Thoracic aorta (tissue), 2 donors: ENCODE results near the gene FZD10. TPM values are rescaled to one million over a fixed set of nuclear protein-coding genes. Genes with fewer than 3 reads are reported as not detected.

Experiments
- ATAC-seq: fragments of 150-250 bp; one replicate; pipeline ENCODE4 v1.8.0; 2017; ENCODE audit warnings: low read depth; ENCODE audit not compliant: insufficient number of reproducible peaks, low FRiP score
- DNase-seq: peaks from one replicate; pipeline ENCODE4 v3.0.0-alpha.2; 2020; ENCODE audit warnings: low spot score
- H3K27ac ChIP-seq, 2 donors: fragments of 200-600 bp; sonication (generic); 1 replicate in 1 of 2; 2 replicates in 1 of 2; pipeline ENCODE4 v1.5.1; 2016; ENCODE audit warnings: mild to moderate bottlenecking in 2 of 2, moderate library complexity in 2 of 2
- H3K27me3 ChIP-seq: fragments of 200-600 bp; sonication (generic); replicated peaks from 2 replicates; pipeline ENCODE4 v1.6.0; 2016; ENCODE audit warnings: mild to moderate bottlenecking; ENCODE audit not compliant: insufficient read depth
- H3K36me3 ChIP-seq: fragments of 200-600 bp; sonication (generic); one replicate; pipeline ENCODE4 v1.5.1; 2016
- H3K4me1 ChIP-seq, 2 donors: fragments of 200-600 bp; sonication (generic); 1 replicate in 1 of 2; 2 replicates in 1 of 2; pipeline versions ENCODE4 v1.5.1 to v1.6.0; 2016; ENCODE audit warnings: low read depth in 2 of 2, mild to moderate bottlenecking in 1 of 2; ENCODE audit not compliant: control insufficient read depth in 1 of 2
- H3K4me3 ChIP-seq: fragments of 200-600 bp; sonication (generic); 2 replicates; pipeline ENCODE4 v1.5.1; 2016; ENCODE audit warnings: mild to moderate bottlenecking
- H3K9me3 ChIP-seq: fragments of 200-600 bp; sonication (generic); 2 replicates; pipeline ENCODE4 v1.5.1; 2016
- total RNA-seq, 2 donors: library from RNA; depleted of rRNA; stranded (reverse); fragments of >200 nt; gene quantifications; one replicate each; pipeline versions ENCODE4 v1.1.0 to v1.2.3, GENCODE V29; 2016
- TF ChIP-seq, protein P1 (sequence below): fragments of 200-600 bp; sonication (generic); IDR thresholded peaks from one replicate; pipeline ENCODE4 v1.5.1; 2019; ENCODE audit warnings: antibody characterized with exemption

FZD10 gene
- total RNA-seq, 2 donors from 2014 or later, result 0.68 to 2.8 TPM

DNA sequence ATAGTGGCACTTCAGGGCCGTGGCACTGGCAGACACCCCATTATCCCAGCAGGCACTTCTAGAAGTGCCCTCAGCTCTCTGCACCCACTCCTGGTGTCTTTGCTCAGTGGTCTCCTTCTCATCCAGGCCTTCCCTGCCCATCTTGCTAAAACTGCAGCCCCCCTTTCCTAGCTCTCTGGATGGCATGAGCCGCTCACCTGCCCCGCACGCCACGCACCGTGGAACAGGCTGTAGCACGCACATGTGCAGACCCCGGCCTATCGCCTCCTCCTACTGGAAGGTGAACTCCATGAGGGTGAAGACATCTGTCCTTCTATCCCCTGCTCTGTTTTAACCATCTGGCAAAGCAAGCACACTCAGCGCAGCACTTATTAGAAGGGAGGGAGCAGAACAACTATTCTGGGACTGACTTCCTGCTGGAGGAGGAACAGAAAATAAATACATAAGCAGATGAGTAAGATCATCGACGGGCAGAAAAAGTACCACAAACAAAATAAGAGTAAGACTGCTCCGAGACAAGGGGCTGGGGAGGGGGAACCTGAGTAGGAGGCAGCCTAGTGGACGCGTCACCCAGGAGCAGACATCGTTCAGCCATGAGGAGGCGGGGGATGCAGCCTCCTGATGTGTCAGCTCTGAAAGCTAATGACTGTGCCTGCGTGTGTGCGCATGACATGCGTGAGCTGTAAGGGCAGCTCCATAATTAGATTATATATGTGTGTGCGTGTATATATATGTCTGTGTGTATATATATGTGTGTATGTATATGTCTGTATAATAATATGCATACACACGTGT, 7.8 kb upstream of the FZD10 start:
- Histone ChIP-seq H3K4me3 (no peak overlapping the region), H3K27me3 (no peaks in the 10 kb centered on the region), H3K36me3 (no peaks in the 10 kb centered on the region), H3K27ac (no peak overlapping the region), H3K4me1 (no peaks in the 10 kb centered on the region), H3K9me3 (no peaks in the 10 kb centered on the region)
- TF ChIP-seq, protein P1, sequence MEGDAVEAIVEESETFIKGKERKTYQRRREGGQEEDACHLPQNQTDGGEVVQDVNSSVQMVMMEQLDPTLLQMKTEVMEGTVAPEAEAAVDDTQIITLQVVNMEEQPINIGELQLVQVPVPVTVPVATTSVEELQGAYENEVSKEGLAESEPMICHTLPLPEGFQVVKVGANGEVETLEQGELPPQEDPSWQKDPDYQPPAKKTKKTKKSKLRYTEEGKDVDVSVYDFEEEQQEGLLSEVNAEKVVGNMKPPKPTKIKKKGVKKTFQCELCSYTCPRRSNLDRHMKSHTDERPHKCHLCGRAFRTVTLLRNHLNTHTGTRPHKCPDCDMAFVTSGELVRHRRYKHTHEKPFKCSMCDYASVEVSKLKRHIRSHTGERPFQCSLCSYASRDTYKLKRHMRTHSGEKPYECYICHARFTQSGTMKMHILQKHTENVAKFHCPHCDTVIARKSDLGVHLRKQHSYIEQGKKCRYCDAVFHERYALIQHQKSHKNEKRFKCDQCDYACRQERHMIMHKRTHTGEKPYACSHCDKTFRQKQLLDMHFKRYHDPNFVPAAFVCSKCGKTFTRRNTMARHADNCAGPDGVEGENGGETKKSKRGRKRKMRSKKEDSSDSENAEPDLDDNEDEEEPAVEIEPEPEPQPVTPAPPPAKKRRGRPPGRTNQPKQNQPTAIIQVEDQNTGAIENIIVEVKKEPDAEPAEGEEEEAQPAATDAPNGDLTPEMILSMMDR, result no peak
- ATAC-seq, result no peak
- no peak for DNase-seq

DNA sequence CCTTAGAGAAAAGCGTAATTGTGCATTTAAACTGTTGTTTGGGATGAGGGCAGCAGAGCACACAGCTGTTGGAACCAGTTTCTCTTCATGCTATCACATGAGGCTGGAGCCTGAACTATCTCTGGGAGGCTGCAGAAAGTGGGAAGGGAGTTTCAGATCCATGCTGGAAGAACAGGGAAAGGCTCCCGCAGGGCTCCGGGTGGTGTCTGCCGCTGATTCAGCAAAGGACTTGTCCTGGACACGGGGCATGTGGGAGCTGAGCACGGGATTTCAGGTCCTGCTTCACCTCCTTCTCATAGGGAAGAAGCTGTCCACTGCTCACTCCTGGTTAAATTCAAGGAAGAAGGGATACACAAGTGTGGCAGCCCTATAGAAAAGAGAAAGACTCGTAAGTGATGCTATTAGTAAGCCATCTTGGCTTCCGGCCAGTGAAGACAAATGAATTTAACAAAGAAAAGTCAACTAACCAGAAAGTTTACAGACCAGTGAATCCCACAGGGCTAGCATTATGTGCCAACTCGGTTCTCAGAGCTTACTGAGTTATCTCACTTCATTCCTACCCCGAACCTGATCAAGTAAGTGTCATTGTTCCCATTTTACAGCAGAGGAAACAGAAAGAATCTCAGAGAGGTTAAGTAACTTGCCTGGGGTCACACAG, 6.7 kb upstream of the FZD10 start:
- peaks cover 0 to 3% of the 10 kb centered on the region in 2 donors for H3K4me1 ChIP-seq
- no peak for DNase-seq
- no peak overlapping the region for H3K27ac ChIP-seq
- no peaks in the 10 kb centered on the region for H3K36me3 ChIP-seq
- no peak for ATAC-seq
- no peaks in the 10 kb centered on the region for H3K9me3 ChIP-seq
- H3K27me3 ChIP-seq, result no peaks in the 10 kb centered on the region
- TF ChIP-seq, protein P1, result no peak
- H3K4me3 ChIP-seq, result no peak overlapping the region

DNA sequence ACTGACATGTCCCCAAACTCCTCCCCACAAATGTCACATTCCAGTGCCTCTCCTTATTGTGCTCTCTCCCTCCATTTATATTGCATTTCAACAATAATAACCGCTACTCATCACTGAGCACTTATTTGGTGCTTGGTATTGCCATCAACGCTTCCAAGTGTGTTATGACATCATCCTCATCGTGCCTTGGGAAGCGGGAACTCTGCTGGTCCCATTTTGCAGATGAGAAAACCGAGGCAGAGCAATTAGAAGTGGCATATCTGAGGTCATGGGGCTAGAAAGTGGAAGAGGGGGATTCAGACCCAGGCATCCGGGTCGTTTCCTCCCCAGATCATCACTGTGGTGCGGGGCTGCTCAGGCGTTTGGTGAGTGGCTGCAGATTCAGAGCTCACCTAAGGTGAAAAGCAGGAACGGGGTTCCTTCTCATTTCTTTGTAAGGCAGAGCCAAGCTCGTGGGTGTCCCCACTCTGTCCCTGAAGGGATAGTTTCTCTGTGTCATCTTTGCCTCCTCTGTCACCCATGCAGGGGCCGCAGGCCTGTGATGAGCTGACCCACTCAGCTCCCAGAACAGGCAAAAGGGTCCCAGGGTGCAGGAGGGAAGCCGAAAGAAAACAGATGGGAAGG, 5.5 kb upstream of the FZD10 start:
- H3K4me1 ChIP-seq, result peaks cover 0 to 15% of the 10 kb centered on the region in 2 donors
- H3K36me3 ChIP-seq, result no peaks in the 10 kb centered on the region
- no peaks in the 10 kb centered on the region for H3K9me3 ChIP-seq
- DNase-seq (no peak), ATAC-seq (no peak)
- H3K4me3 ChIP-seq, result no peak overlapping the region
- TF ChIP-seq, protein P1, result no peak
- H3K27ac ChIP-seq, result no peak overlapping the region
- H3K27me3 ChIP-seq, result no peaks in the 10 kb centered on the region

DNA sequence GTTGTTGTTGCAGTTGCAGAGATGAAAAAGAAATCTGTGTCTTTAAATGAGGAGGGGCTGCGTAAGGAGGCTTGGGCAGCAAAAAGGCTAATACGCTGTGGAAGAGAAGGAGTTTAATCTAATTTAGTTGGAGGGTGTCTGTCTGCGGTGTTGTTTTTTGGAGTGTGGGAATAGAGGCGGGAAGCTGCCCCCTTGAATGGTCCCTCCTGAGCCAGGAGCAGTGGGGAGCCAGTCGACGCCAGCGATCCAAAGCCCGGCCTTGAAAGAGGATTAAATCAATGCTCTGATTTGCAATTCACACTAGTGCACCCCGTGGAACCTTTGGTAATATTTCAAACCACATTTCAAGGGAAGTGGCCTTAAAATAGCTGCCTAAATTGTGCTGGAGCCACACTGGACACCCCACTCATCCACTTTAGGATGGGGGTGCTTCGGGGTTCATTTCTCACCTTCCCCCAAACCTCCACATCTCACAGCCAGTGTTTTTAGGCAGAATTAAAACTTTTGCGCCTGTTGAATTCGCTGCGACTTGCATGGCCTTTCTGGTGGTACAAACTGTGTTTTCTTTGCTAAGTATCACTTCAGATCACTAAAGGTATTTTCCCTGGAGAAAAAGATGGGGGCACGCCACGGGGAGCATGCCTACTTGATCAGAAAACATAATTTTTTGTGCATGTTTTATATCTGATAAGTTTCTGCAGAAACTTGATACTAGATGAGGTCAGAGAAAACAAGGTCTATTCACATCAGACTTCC, 4.1 kb upstream of the FZD10 start:
- no peak for DNase-seq
- no peak for ATAC-seq
- no peaks in the 10 kb centered on the region for H3K27me3 ChIP-seq
- TF ChIP-seq, protein P1, result no peak
- no peaks in the 10 kb centered on the region for H3K9me3 ChIP-seq
- no peak overlapping the region for H3K27ac ChIP-seq
- H3K36me3 ChIP-seq, result no peaks in the 10 kb centered on the region
- H3K4me3 ChIP-seq, result no peak overlapping the region
- H3K4me1 ChIP-seq, result peaks cover 0 to 26% of the 10 kb centered on the region in 2 donors

DNA sequence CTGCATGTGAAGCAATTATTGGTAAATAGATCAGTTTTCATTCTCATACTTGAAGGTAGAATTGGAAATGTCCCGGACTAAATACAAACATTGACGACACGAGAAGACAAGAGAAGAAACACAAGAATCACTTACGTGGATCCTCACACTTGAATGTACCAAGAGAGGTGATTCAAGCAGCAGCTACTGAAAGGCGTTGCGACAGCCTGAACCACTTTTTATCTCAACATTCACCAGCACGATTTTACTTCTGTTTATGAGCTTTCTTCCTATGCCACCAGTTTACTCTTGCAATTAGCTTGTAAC, 3.6 kb upstream of the FZD10 start:
- no peaks in the 10 kb centered on the region for H3K36me3 ChIP-seq
- DNase-seq (no peak), ATAC-seq (no peak)
- no peaks in the 10 kb centered on the region for H3K27me3 ChIP-seq
- TF ChIP-seq, protein P1, result no peak
- H3K4me3 ChIP-seq, result no peak overlapping the region
- no peaks in the 10 kb centered on the region for H3K9me3 ChIP-seq
- H3K27ac ChIP-seq, result no peak overlapping the region
- peaks cover 0 to 29% of the 10 kb centered on the region in 2 donors for H3K4me1 ChIP-seq
